GM12878 (cell line): ENCODE measurements around the gene HPS3. TPM values are rescaled to one million over a fixed set of nuclear protein-coding genes. Genes with fewer than 3 reads are reported as not detected.

Experiments used
- ETV6 ChIP-seq, 2 experiments: fragments of 450-650 bp in 1 of 2; IDR thresholded peaks in 1 of 2; conservative IDR thresholded peaks in 1 of 2; 2 replicates each; pipeline ENCODE4 v1.6.1; 2014; ENCODE audit warnings: antibody characterized with exemption in 1 of 2, borderline replicate concordance in 1 of 2, low read depth in 1 of 2, mild to moderate bottlenecking in 1 of 2, moderate library complexity in 1 of 2
- PAX8 ChIP-seq: fragments of 450-650 bp; IDR thresholded peaks from 2 replicates; pipeline ENCODE4 v1.6.1; 2017; ENCODE audit warnings: mild to moderate bottlenecking, moderate library complexity
- TBL1XR1 ChIP-seq: IDR thresholded peaks from 2 replicates; pipeline ENCODE4 v1.6.1; 2012; ENCODE audit warnings: low read depth, low read length, improper control_type of control experiment
- polyA plus RNA-seq, 11 experiments: library from polyadenylated mRNA; depleted of rRNA in 4 of 11; unstranded in 6 of 11; stranded (reverse) in 5 of 11; fragments of >200 nt; fragmentation: Nextera tagmentation in 4 of 11; fragmentation: Illumina TruSeq in 1 of 11; extraction: Ambion mirVana in 4 of 11; extraction: Trizol in 1 of 11; gene quantifications; 1 replicate in 1 of 11; 2 replicates in 10 of 11; pipeline versions ENCODE4 v1.2.1 to v1.2.3, GENCODE V29; 2011 to 2016; ENCODE audit warnings: inconsistent platforms in 2 of 11, missing spikeins in 2 of 11, low read depth in 1 of 11
- total RNA-seq, 4 experiments: library from RNA; depleted of rRNA in 3 of 4; stranded (reverse); fragments of >200 nt in 3 of 4; fragmentation: Illumina TruSeq in 1 of 4; extraction: Trizol in 1 of 4; gene quantifications; 2 replicates each; pipeline versions ENCODE4 v1.2.1 to v1.2.3, GENCODE V29; 2013 to 2021
- TF ChIP-seq, protein P1 (sequence below): IDR thresholded peaks from 2 replicates; pipeline ENCODE4 v1.6.1; 2011; ENCODE audit warnings: low read depth, mild to moderate bottlenecking, low read length, moderate library complexity, borderline replicate concordance; ENCODE audit errors: extremely low read depth
- TF ChIP-seq, protein P2 (sequence below): fragments of 450-650 bp; IDR thresholded peaks from 2 replicates; pipeline ENCODE4 v1.6.1; 2017; ENCODE audit warnings: mild to moderate bottlenecking, moderate library complexity
- TF ChIP-seq, protein P3 (sequence below): fragments of 450-650 bp; IDR thresholded peaks from 2 replicates; pipeline ENCODE4 v1.6.1; 2017; ENCODE audit warnings: antibody characterized with exemption, mild to moderate bottlenecking, moderate library complexity
- TF ChIP-seq, protein P4 (sequence below): IDR thresholded peaks from 2 replicates; pipeline ENCODE4 v1.6.1; 2011; ENCODE audit warnings: borderline replicate concordance, low read depth, mild to moderate bottlenecking, moderate library complexity, low read length; ENCODE audit not compliant: insufficient read depth, poor library complexity, severe bottlenecking

The HPS3 gene
- total and polyA plus RNA-seq, 10 of the 15 experiments (the other 5 are each of a cell fraction or from before 2014, with no cell fraction given) = 2.7 to 26.5 (median 14.8) TPM

DNA sequence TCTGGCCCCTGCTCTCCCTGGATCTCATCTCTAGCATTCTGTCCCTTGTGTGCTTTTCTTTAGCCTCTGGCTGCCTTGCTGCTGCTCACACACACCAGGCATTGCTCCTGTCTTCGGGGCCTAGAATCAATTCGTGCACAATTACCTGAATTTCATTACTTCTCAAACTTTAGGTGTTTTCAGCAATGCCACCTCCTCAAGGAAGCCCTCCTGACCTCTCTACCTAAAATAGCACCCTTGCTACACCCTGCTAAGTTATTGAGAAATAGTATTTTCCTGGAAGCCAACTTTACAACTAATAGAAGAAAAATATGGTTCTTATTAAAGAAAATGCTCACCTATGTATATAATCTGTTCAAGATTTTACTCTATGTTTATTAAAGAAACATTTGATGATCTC lies 51.7 kb downstream of the HPS3 start (continued):
- TF ChIP-seq, protein P1, sequence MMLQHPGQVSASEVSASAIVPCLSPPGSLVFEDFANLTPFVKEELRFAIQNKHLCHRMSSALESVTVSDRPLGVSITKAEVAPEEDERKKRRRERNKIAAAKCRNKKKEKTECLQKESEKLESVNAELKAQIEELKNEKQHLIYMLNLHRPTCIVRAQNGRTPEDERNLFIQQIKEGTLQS = no peak
- TF ChIP-seq, protein P2, sequence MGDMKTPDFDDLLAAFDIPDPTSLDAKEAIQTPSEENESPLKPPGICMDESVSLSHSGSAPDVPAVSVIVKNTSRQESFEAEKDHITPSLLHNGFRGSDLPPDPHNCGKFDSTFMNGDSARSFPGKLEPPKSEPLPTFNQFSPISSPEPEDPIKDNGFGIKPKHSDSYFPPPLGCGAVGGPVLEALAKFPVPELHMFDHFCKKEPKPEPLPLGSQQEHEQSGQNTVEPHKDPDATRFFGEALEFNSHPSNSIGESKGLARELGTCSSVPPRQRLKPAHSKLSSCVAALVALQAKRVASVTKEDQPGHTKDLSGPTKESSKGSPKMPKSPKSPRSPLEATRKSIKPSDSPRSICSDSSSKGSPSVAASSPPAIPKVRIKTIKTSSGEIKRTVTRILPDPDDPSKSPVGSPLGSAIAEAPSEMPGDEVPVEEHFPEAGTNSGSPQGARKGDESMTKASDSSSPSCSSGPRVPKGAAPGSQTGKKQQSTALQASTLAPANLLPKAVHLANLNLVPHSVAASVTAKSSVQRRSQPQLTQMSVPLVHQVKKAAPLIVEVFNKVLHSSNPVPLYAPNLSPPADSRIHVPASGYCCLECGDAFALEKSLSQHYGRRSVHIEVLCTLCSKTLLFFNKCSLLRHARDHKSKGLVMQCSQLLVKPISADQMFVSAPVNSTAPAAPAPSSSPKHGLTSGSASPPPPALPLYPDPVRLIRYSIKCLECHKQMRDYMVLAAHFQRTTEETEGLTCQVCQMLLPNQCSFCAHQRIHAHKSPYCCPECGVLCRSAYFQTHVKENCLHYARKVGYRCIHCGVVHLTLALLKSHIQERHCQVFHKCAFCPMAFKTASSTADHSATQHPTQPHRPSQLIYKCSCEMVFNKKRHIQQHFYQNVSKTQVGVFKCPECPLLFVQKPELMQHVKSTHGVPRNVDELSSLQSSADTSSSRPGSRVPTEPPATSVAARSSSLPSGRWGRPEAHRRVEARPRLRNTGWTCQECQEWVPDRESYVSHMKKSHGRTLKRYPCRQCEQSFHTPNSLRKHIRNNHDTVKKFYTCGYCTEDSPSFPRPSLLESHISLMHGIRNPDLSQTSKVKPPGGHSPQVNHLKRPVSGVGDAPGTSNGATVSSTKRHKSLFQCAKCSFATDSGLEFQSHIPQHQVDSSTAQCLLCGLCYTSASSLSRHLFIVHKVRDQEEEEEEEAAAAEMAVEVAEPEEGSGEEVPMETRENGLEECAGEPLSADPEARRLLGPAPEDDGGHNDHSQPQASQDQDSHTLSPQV = no peak
- TF ChIP-seq TBL1XR1 (no peak), PAX8 (no peak), ETV6 (conservative IDR thresholded peaks at IDR 0.05 in 1 of 2, IDR thresholded peaks at IDR 0.05 in 1 of 2; ENCODE audit: borderline replicate concordance in 1 of 2, low read depth in 1 of 2) (no peak)
- TF ChIP-seq, protein P3, sequence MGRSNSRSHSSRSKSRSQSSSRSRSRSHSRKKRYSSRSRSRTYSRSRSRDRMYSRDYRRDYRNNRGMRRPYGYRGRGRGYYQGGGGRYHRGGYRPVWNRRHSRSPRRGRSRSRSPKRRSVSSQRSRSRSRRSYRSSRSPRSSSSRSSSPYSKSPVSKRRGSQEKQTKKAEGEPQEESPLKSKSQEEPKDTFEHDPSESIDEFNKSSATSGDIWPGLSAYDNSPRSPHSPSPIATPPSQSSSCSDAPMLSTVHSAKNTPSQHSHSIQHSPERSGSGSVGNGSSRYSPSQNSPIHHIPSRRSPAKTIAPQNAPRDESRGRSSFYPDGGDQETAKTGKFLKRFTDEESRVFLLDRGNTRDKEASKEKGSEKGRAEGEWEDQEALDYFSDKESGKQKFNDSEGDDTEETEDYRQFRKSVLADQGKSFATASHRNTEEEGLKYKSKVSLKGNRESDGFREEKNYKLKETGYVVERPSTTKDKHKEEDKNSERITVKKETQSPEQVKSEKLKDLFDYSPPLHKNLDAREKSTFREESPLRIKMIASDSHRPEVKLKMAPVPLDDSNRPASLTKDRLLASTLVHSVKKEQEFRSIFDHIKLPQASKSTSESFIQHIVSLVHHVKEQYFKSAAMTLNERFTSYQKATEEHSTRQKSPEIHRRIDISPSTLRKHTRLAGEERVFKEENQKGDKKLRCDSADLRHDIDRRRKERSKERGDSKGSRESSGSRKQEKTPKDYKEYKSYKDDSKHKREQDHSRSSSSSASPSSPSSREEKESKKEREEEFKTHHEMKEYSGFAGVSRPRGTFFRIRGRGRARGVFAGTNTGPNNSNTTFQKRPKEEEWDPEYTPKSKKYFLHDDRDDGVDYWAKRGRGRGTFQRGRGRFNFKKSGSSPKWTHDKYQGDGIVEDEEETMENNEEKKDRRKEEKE = no peak
- TF ChIP-seq, protein P4, sequence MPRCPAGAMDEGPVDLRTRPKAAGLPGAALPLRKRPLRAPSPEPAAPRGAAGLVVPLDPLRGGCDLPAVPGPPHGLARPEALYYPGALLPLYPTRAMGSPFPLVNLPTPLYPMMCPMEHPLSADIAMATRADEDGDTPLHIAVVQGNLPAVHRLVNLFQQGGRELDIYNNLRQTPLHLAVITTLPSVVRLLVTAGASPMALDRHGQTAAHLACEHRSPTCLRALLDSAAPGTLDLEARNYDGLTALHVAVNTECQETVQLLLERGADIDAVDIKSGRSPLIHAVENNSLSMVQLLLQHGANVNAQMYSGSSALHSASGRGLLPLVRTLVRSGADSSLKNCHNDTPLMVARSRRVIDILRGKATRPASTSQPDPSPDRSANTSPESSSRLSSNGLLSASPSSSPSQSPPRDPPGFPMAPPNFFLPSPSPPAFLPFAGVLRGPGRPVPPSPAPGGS = no peak
